ENCODE data around the gene CRYAB. TPM values are rescaled to one million over a fixed set of nuclear protein-coding genes. Genes with fewer than 3 reads are reported as not detected.
A peak's percentile ranks its signal among the peaks of the same experiment; 100 is the strongest.

CRYAB gene
- total and polyA plus RNA-seq, 4 donors = 0.33 to 8.6 (median 3.6) TPM

DNA sequence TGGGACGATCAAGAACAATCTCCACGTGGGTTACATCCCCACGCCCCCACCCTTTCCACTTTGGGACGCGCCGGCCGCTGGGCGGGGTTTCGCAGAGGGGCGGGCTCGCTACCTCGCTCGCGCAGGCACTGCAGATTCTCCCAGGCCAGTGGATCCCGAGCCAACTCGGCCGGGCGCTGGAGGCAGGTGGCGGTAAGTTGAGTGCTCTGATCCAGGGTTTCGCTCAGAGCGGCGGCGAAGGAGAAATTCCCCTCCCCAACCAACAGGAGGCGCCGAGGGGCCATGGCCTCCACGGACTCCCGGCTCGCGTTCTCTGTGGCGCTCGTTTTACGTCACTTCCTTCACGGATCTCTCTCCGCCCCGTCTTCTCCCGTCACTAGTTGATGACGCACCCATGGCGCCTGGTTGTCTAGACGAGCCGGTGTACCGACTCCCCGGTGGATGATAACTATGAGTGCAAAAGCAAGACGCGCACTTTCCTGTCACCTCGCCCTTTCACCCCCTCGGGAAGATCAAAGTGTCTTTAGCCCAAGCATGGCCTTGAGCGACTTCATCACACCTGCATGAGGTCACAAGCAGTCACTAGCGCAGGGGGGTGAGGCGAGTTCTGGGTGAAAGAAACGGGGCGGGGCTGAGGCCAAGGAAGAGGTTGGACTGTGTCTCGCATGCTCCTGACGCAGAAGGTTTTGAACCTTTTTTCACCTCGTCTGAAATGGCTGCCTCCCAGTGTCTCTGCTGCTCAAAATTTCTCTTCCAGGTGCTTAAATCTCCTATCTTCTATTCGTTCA, 32.5 kb downstream of the CRYAB start, which contains the start of the genes CFAP68 and FDXACB1:
Gene CFAP68 (plus strand): TSS at position 693 of the 788 bp plus-strand sequence. CDS start 20 bp downstream, at position 713.
Gene FDXACB1 (minus strand): TSS at position 317 of the 788 bp plus-strand sequence. CDS start 33 bp downstream, at position 284.
- Histone ChIP-seq H3K4me1 (ENCODE audit: control insufficient read depth in 4 of 4, insufficient read depth in 4 of 4, low read length in 3 of 4) (peaks cover 0 to 7% (median 3%) of the 10 kb centered on the region in 4 donors), H3K4me3 (ENCODE audit: low read depth in 1 of 3, low read length in 3 of 3) (peak within 1 kb of the TSS; percentile 53 to 77 (median 74)), H3K27ac (ENCODE audit: low read depth in 1 of 2, low read length in 2 of 2) (peak within 1 kb of the TSS; percentile 80 to 82), H3K27me3 (ENCODE audit: control insufficient read depth in 4 of 4, insufficient read depth in 4 of 4, low read length in 3 of 4) (no peaks in the 10 kb centered on the region), H3K9ac (ENCODE audit: low read depth in 1 of 2, low read length in 2 of 2) (peak within 1 kb of the TSS; percentile 34 to 96), H3K36me3 (ENCODE audit: control insufficient read depth in 4 of 4, insufficient read depth in 3 of 4, low read depth in 1 of 4, low read length in 3 of 4) (peaks cover 0 to 13% (median 1%) of the 10 kb centered on the region in 4 donors), H3K9me3 (ENCODE audit: control insufficient read depth in 4 of 4, low read length in 3 of 4) (no peaks in the 10 kb centered on the region)
- peak; percentile 94 for DNase-seq (ENCODE audit: low spot score)
- under 1% methylated on average over 55 of the region's 55 CpGs for WGBS
- TF ChIP-seq RXRA (IDR thresholded peaks at IDR 0.05) = peak; percentile 75 to 95
- TF ChIP-seq, protein P1, sequence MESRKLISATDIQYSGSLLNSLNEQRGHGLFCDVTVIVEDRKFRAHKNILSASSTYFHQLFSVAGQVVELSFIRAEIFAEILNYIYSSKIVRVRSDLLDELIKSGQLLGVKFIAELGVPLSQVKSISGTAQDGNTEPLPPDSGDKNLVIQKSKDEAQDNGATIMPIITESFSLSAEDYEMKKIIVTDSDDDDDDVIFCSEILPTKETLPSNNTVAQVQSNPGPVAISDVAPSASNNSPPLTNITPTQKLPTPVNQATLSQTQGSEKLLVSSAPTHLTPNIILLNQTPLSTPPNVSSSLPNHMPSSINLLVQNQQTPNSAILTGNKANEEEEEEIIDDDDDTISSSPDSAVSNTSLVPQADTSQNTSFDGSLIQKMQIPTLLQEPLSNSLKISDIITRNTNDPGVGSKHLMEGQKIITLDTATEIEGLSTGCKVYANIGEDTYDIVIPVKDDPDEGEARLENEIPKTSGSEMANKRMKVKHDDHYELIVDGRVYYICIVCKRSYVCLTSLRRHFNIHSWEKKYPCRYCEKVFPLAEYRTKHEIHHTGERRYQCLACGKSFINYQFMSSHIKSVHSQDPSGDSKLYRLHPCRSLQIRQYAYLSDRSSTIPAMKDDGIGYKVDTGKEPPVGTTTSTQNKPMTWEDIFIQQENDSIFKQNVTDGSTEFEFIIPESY (IDR thresholded peaks at IDR 0.05) = peak; percentile 20
- peak; percentile 82 for TF ChIP-seq SP1 (IDR thresholded peaks at IDR 0.05)
- peak; percentile 36 for TF ChIP-seq TAF1 (conservative IDR thresholded peaks at IDR 0.05)
- TF ChIP-seq, protein P2, sequence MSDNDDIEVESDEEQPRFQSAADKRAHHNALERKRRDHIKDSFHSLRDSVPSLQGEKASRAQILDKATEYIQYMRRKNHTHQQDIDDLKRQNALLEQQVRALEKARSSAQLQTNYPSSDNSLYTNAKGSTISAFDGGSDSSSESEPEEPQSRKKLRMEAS (IDR thresholded peaks at IDR 0.05) = peak; percentile 82
- TF ChIP-seq NR2F2 (IDR thresholded peaks at IDR 0.05) = peak; percentile 56
- no peak for TF ChIP-seq EGR1 (IDR thresholded peaks at IDR 0.05; ENCODE audit: low read depth in 2 of 2)
- TF ChIP-seq RAD21 (IDR thresholded peaks at IDR 0.05) = peak; percentile 93 to 95
- TF ChIP-seq YY1 (IDR thresholded peaks at IDR 0.05) = peak; percentile 96
- TF ChIP-seq, protein P3, sequence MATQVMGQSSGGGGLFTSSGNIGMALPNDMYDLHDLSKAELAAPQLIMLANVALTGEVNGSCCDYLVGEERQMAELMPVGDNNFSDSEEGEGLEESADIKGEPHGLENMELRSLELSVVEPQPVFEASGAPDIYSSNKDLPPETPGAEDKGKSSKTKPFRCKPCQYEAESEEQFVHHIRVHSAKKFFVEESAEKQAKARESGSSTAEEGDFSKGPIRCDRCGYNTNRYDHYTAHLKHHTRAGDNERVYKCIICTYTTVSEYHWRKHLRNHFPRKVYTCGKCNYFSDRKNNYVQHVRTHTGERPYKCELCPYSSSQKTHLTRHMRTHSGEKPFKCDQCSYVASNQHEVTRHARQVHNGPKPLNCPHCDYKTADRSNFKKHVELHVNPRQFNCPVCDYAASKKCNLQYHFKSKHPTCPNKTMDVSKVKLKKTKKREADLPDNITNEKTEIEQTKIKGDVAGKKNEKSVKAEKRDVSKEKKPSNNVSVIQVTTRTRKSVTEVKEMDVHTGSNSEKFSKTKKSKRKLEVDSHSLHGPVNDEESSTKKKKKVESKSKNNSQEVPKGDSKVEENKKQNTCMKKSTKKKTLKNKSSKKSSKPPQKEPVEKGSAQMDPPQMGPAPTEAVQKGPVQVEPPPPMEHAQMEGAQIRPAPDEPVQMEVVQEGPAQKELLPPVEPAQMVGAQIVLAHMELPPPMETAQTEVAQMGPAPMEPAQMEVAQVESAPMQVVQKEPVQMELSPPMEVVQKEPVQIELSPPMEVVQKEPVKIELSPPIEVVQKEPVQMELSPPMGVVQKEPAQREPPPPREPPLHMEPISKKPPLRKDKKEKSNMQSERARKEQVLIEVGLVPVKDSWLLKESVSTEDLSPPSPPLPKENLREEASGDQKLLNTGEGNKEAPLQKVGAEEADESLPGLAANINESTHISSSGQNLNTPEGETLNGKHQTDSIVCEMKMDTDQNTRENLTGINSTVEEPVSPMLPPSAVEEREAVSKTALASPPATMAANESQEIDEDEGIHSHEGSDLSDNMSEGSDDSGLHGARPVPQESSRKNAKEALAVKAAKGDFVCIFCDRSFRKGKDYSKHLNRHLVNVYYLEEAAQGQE (IDR thresholded peaks at IDR 0.05) = peak; percentile 61
- peak; percentile 26 to 63 for TF ChIP-seq HNF4A (conservative IDR thresholded peaks at IDR 0.05)
- TF ChIP-seq, protein P4, sequence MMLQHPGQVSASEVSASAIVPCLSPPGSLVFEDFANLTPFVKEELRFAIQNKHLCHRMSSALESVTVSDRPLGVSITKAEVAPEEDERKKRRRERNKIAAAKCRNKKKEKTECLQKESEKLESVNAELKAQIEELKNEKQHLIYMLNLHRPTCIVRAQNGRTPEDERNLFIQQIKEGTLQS (IDR thresholded peaks at IDR 0.05) = peak; percentile 62
- no peak for TF ChIP-seq HNF4G (IDR thresholded peaks at IDR 0.05)
- TF ChIP-seq FOXA1 (IDR thresholded peaks at IDR 0.05) = no peak
- TF ChIP-seq, protein P5, sequence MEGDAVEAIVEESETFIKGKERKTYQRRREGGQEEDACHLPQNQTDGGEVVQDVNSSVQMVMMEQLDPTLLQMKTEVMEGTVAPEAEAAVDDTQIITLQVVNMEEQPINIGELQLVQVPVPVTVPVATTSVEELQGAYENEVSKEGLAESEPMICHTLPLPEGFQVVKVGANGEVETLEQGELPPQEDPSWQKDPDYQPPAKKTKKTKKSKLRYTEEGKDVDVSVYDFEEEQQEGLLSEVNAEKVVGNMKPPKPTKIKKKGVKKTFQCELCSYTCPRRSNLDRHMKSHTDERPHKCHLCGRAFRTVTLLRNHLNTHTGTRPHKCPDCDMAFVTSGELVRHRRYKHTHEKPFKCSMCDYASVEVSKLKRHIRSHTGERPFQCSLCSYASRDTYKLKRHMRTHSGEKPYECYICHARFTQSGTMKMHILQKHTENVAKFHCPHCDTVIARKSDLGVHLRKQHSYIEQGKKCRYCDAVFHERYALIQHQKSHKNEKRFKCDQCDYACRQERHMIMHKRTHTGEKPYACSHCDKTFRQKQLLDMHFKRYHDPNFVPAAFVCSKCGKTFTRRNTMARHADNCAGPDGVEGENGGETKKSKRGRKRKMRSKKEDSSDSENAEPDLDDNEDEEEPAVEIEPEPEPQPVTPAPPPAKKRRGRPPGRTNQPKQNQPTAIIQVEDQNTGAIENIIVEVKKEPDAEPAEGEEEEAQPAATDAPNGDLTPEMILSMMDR (IDR thresholded peaks at IDR 0.05; ENCODE audit: low read depth, low read length, missing input control) = peak; percentile 98
- TF ChIP-seq JUND (IDR thresholded peaks at IDR 0.05) = peak; percentile 75 to 93
- no peak for TF ChIP-seq FOXA2 (IDR thresholded peaks at IDR 0.05)
- peak; percentile 84 to 95 for TF ChIP-seq GABPA (IDR thresholded peaks at IDR 0.05 in 1 of 2, conservative IDR thresholded peaks at IDR 0.05 in 1 of 2)
